Nephron progenitor cell (in vitro differentiated cells): ENCODE measurements around the gene NOC2L.

ENCODE experiments used
- DNase-seq: peaks from one replicate; pipeline ENCODE4 v3.0.0; 2021
- H3K27ac Mint-ChIP-seq: 2 replicates; pipeline ENCODE4 v1.8.0; 2021; ENCODE audit warnings: mild to moderate bottlenecking, moderate library complexity, mixed read lengths
- H3K27me3 Mint-ChIP-seq: 2 replicates; pipeline ENCODE4 v1.8.0; 2021; ENCODE audit warnings: mild to moderate bottlenecking, low read depth, mixed read lengths; ENCODE audit not compliant: poor library complexity
- H3K36me3 Mint-ChIP-seq: 2 replicates; pipeline ENCODE4 v1.8.0; 2021; ENCODE audit warnings: low read depth, mixed read lengths
- H3K4me1 Mint-ChIP-seq: 2 replicates; pipeline ENCODE4 v1.8.0; 2021; ENCODE audit warnings: mixed read lengths
- H3K4me3 Mint-ChIP-seq: 2 replicates; pipeline ENCODE4 v1.8.0; 2021; ENCODE audit warnings: mild to moderate bottlenecking, moderate library complexity, mixed read lengths
- H3K9me3 Mint-ChIP-seq: 2 replicates; pipeline ENCODE4 v1.8.0; 2021; ENCODE audit warnings: mild to moderate bottlenecking, moderate library complexity, mixed read lengths
- TF ChIP-seq, protein P1 (sequence below): fragments of 200-600 bp; sonication (generic); IDR thresholded peaks from 2 replicates; pipeline ENCODE4 v1.5.0; 2021; ENCODE audit warnings: antibody characterized with exemption

NOC2L gene

DNA sequence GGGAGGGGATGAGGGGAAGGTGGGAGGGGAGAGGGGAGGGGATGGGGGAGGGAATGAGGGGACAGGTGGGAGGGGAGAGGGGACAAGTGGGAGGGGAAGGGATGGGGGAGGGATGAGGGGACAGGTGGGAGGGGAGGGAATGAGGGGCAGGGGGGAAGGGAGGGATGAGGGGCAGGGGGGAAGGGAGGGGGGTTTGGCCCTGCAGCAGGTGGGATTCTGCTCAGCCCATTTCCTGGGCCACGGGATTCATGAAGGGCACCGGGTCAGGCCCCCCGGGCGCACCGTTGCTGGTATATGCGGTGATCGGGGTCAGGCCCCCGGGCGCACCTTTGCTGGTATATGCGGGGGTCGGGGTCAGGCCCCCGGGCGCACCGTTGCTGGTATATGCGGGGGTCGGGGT, 50.4 kb downstream of the NOC2L start:
- H3K4me3 Mint-ChIP-seq: no peak overlapping the region
- peaks cover 4% of the 10 kb centered on the region for H3K9me3 Mint-ChIP-seq
- H3K36me3 Mint-ChIP-seq: peaks cover 5% of the 10 kb centered on the region
- TF ChIP-seq, protein P1, sequence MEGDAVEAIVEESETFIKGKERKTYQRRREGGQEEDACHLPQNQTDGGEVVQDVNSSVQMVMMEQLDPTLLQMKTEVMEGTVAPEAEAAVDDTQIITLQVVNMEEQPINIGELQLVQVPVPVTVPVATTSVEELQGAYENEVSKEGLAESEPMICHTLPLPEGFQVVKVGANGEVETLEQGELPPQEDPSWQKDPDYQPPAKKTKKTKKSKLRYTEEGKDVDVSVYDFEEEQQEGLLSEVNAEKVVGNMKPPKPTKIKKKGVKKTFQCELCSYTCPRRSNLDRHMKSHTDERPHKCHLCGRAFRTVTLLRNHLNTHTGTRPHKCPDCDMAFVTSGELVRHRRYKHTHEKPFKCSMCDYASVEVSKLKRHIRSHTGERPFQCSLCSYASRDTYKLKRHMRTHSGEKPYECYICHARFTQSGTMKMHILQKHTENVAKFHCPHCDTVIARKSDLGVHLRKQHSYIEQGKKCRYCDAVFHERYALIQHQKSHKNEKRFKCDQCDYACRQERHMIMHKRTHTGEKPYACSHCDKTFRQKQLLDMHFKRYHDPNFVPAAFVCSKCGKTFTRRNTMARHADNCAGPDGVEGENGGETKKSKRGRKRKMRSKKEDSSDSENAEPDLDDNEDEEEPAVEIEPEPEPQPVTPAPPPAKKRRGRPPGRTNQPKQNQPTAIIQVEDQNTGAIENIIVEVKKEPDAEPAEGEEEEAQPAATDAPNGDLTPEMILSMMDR: no peak
- DNase-seq: no peak
- peaks cover 54% of the 10 kb centered on the region for H3K27me3 Mint-ChIP-seq
- no peak overlapping the region for H3K27ac Mint-ChIP-seq
- peaks cover 68% of the 10 kb centered on the region for H3K4me1 Mint-ChIP-seq

DNA sequence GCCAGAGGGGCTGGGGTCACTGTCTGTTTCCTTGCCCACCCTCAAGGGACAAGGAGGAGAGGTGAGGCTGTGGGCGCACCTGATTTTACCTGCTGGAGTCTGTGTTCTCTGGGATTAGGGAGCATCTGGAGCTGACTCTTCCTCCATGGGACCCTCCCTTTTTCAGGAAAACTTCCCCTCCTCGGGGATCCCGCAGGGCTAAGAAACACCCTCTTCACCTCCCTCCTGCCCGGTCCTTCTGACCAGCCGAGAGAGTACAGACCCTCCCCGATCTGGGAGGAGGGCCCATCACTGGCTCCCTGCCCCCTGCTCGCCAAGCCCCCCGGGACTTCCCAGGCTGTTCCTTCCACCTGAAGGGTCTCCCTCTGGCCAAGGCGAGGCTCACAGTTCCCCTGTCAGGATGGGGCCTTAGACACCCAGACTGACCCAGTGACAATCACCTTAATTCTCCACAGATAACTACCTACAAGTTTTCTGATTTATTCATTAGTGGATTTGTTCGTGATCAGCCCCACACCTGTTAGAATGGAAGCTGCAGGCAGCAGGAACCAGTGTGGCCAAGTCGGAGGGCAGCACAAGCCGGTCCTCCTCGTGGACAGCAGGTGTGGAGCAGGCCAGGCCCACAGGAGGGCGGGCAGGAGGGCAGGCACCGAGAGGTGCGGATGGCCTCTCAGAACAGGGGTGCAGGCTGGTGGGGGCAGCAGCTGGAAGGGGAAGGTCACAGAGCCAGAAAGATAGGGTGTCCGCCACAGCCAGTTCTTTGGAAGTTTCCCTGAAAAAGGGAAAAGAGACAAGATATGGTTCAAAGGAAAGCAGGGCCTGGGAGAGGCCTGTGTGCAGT, 51.2 kb downstream of the NOC2L start:
- TF ChIP-seq, protein P1: no peak
- Mint-ChIP-seq H3K27me3 (peaks cover 58% of the 10 kb centered on the region), H3K9me3 (peaks cover 4% of the 10 kb centered on the region), H3K36me3 (peaks cover 5% of the 10 kb centered on the region), H3K27ac (peak overlapping the region; percentile 74), H3K4me1 (peaks cover 61% of the 10 kb centered on the region), H3K4me3 (peak overlapping the region; percentile 34)
- no peak for DNase-seq

DNA sequence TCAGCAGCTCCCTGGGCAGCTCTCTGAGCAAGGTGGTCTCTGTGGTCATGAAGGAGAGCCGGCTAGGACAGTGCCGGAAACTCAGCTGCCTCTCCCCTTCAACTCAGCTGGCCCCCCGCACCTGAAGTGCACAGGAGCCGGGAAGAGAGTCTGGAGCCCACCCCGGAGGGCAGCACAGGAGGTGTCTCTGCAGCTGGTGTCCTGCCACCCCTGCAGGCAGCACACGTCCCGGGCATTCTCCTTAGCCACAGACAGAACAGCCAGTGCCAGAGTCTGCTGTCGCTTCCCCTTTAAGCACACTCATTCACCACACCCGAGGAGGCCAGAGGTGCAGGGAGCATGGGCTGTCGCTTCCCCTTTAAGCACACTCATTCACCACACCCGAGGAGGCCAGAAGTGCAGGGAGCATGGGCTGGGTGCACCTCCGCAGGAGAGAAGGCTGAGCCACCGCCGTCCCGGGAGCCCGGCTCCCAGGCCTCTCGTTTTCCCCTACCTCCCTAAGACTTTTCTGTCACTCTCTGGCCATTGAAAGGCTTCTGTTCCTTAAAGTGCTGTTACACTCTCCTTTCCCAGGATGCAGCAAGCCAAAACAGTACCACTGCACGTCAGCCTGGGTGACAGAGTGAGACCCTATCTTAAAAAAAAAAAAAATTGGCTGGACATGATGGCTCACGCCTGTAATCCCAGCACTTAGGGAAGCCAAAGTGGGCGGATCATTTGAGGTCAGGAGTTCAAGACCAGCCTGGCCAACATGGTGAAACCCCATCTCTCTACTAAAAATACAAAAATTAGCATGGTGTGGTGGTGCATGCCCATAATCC, 52.2 kb downstream of the NOC2L start:
- H3K9me3 Mint-ChIP-seq: peaks cover 4% of the 10 kb centered on the region

DNA sequence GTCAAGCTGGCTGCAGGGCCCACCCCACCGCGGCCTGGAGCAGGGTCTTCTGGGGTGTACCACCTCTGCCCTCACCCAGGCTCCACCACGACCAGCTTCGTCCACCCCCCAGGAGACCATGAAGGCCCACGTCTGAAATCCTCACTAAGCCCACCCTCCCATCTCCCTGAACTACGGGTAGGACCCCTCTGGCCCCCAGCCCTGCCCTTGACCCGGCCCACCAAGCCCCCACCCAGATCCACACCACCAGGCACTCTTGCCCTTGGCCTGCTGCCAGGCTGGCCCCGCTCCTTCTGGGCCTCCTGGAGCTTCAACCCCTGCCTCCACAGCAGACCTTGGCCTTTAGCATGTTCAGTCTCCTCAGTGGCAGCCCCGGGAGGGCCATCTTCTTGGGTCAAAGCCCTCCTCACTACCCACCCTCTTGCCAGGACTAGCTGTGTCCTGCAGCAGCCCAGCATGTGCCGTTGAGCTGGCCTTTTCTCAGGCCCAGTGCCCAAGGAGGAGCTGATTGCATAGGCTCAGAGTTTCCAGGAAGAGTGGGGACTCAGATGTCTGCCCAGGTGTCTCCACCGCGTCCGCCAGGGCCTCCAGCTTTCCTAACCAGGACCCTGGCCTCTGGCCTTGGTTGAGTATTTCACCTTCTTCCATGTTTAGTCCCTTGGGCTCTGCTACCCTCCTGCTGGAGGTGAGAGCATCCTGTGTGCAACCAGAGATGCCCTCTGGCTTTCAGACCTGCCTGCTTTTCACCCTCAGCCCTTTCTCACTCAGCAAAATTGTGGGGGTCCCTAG, 53.1 kb downstream of the NOC2L start:
- H3K27me3 Mint-ChIP-seq: peaks cover 60% of the 10 kb centered on the region
- no peak for DNase-seq
- H3K4me1 Mint-ChIP-seq: peaks cover 42% of the 10 kb centered on the region
- no peak overlapping the region for H3K27ac Mint-ChIP-seq
- H3K4me3 Mint-ChIP-seq: peak overlapping the region; percentile 81
- peaks cover 4% of the 10 kb centered on the region for H3K9me3 Mint-ChIP-seq
- peaks cover 5% of the 10 kb centered on the region for H3K36me3 Mint-ChIP-seq
- TF ChIP-seq, protein P1: no peak

More for the DNA sequence above, 52.2 kb downstream of the NOC2L start:
- TF ChIP-seq, protein P1: no peak
- no peak overlapping the region for H3K27ac Mint-ChIP-seq
- peaks cover 5% of the 10 kb centered on the region for H3K36me3 Mint-ChIP-seq
- DNase-seq: no peak
- H3K4me1 Mint-ChIP-seq: peaks cover 50% of the 10 kb centered on the region
- H3K4me3 Mint-ChIP-seq: peak overlapping the region; percentile 81
- peaks cover 58% of the 10 kb centered on the region for H3K27me3 Mint-ChIP-seq

DNA sequence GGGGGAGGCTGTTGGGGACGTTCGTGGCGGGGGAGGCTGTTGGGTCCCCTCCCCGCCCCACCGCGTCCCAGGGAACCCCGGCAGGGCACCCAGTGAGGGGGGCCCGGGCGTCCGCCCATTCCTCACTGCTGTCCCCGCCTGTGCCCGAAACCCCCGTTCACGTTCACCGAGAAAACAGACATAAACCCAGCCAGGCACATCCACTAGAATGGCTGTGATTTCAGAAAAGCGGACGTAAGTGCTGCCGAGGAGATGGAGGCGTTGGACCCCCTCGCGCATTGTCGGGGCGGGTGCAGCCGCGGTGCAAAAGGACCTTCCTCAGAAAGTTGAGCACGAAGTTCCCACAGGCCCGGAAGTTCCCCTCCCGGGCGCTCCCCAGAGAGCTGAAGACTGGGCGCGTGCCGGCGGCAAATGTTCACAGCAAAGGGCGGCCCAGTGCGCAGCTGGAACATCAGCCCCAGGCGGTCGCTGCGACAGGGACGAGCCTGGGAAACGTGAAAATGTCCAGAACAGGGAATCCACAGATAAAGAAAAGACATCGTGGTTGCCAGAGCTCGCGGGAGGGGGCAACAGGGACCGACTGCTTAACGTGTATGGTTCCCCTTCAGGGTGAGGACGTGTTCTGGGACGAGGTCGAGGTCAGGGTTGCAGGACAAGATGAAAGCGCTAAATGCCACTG, 53.8 kb downstream of the NOC2L start:
- Mint-ChIP-seq H3K27ac (no peak overlapping the region), H3K9me3 (peaks cover 4% of the 10 kb centered on the region), H3K27me3 (peaks cover 68% of the 10 kb centered on the region), H3K4me1 (peaks cover 36% of the 10 kb centered on the region), H3K4me3 (peak overlapping the region; percentile 81), H3K36me3 (peaks cover 5% of the 10 kb centered on the region)
- TF ChIP-seq, protein P1: no peak
- peak; percentile 64 for DNase-seq
